Measurements from ENCODE around the gene IGFALS.

IGFALS gene

GRCh38 chr16:1754204-1754603 lies 39.3 kb downstream of the IGFALS start:
- H3K27me3 Mint-ChIP-seq, result no peaks in the 10 kb centered on the region
- H3K27ac Mint-ChIP-seq, result peak overlapping the region in 1 of 2 donors; percentile 89
- DNase-seq (no peak), ATAC-seq (no peak)
- no peak overlapping the region for H3K4me3 Mint-ChIP-seq
- peaks cover 16% of the 10 kb centered on the region for H3K4me1 Mint-ChIP-seq
- H3K9me3 Mint-ChIP-seq, result no peaks in the 10 kb centered on the region

GRCh38 chr16:1752853-1753252 lies 40.7 kb downstream of the IGFALS start:
- no peak overlapping the region for H3K4me3 Mint-ChIP-seq
- ATAC-seq, result no peak
- peaks cover 14% of the 10 kb centered on the region for H3K4me1 Mint-ChIP-seq
- H3K27me3 Mint-ChIP-seq, result no peaks in the 10 kb centered on the region
- DNase-seq, result no peak
- no peaks in the 10 kb centered on the region for H3K9me3 Mint-ChIP-seq
- no peak overlapping the region for H3K27ac Mint-ChIP-seq

GRCh38 chr16:1751946-1752345 lies 41.6 kb downstream of the IGFALS start:
- no peak for DNase-seq
- H3K27ac Mint-ChIP-seq, result peak overlapping the region in 1 of 2 donors; percentile 27
- ATAC-seq, result no peak

GRCh38 chr16:1749152-1750117 lies 44.1 kb downstream of the IGFALS start:
- Mint-ChIP-seq H3K9me3 (no peaks in the 10 kb centered on the region), H3K27me3 (no peaks in the 10 kb centered on the region), H3K27ac (no peak overlapping the region), H3K4me3 (no peak overlapping the region), H3K4me1 (no peaks in the 10 kb centered on the region)
- ATAC-seq, result no peak
- DNase-seq, result no peak

More at GRCh38 chr16:1751946-1752345, 41.6 kb downstream of the IGFALS start:
- H3K9me3 Mint-ChIP-seq, result no peaks in the 10 kb centered on the region
- no peak overlapping the region for H3K4me3 Mint-ChIP-seq
- H3K4me1 Mint-ChIP-seq, result peaks cover 5% of the 10 kb centered on the region
- H3K27me3 Mint-ChIP-seq, result no peaks in the 10 kb centered on the region

GRCh38 chr16:1747934-1748333 lies 45.6 kb downstream of the IGFALS start:
- Mint-ChIP-seq H3K4me3 (no peak overlapping the region), H3K4me1 (no peaks in the 10 kb centered on the region), H3K27me3 (no peaks in the 10 kb centered on the region), H3K9me3 (no peaks in the 10 kb centered on the region), H3K27ac (no peak overlapping the region)
- ATAC-seq, result no peak
- no peak for DNase-seq

- H3K4me1 Mint-ChIP-seq, result no peaks in the 10 kb centered on the region
- H3K27me3 Mint-ChIP-seq, result no peaks in the 10 kb centered on the region
- DNase-seq (no peak), ATAC-seq (no peak)
- H3K9me3 Mint-ChIP-seq, result no peaks in the 10 kb centered on the region
- H3K27ac Mint-ChIP-seq, result no peak overlapping the region
- no peak overlapping the region for H3K4me3 Mint-ChIP-seq
Measured at GRCh38 chr16:1746693-1747195, 46.8 kb downstream of the IGFALS start.

GRCh38 chr16:1745900-1746692 lies 47.4 kb downstream of the IGFALS start:
- Mint-ChIP-seq H3K27ac (no peak overlapping the region), H3K27me3 (no peaks in the 10 kb centered on the region), H3K4me3 (no peak overlapping the region), H3K4me1 (no peaks in the 10 kb centered on the region), H3K9me3 (no peaks in the 10 kb centered on the region)
- ATAC-seq (no peak), DNase-seq (no peak)

- H3K27me3 Mint-ChIP-seq, result no peaks in the 10 kb centered on the region
- H3K4me1 Mint-ChIP-seq, result no peaks in the 10 kb centered on the region
- no peak for ATAC-seq
- no peak for DNase-seq
- H3K27ac Mint-ChIP-seq, result peak overlapping the region in 1 of 2 donors; percentile 57
- H3K9me3 Mint-ChIP-seq, result no peaks in the 10 kb centered on the region
- no peak overlapping the region for H3K4me3 Mint-ChIP-seq
Measured at GRCh38 chr16:1745181-1745899, 48.2 kb downstream of the IGFALS start.

- H3K27ac Mint-ChIP-seq, result no peak overlapping the region
- no peaks in the 10 kb centered on the region for H3K4me1 Mint-ChIP-seq
- H3K4me3 Mint-ChIP-seq, result no peak overlapping the region
- no peaks in the 10 kb centered on the region for H3K9me3 Mint-ChIP-seq
- no peaks in the 10 kb centered on the region for H3K27me3 Mint-ChIP-seq
- DNase-seq (no peak), ATAC-seq (no peak)
Measured at GRCh38 chr16:1744338-1744840, 49.1 kb downstream of the IGFALS start.

GRCh38 chr16:1743376-1744337 lies 49.8 kb downstream of the IGFALS start:
- no peaks in the 10 kb centered on the region for H3K4me1 Mint-ChIP-seq
- H3K27me3 Mint-ChIP-seq, result no peaks in the 10 kb centered on the region
- no peak for DNase-seq
- no peak overlapping the region for H3K4me3 Mint-ChIP-seq
- no peak overlapping the region for H3K27ac Mint-ChIP-seq
- ATAC-seq, result no peak
- no peaks in the 10 kb centered on the region for H3K9me3 Mint-ChIP-seq

GRCh38 chr16:1741553-1742165 lies 51.8 kb downstream of the IGFALS start:
- no peaks in the 10 kb centered on the region for H3K9me3 Mint-ChIP-seq
- H3K27ac Mint-ChIP-seq, result no peak overlapping the region
- no peaks in the 10 kb centered on the region for H3K27me3 Mint-ChIP-seq
- no peak overlapping the region for H3K4me3 Mint-ChIP-seq
- no peaks in the 10 kb centered on the region for H3K4me1 Mint-ChIP-seq
- ATAC-seq (no peak), DNase-seq (no peak)

GRCh38 chr16:1740781-1741490 lies 52.6 kb downstream of the IGFALS start:
- no peaks in the 10 kb centered on the region for H3K27me3 Mint-ChIP-seq
- peak overlapping the region in 1 of 2 donors; percentile 68 for H3K27ac Mint-ChIP-seq
- no peak for DNase-seq
- H3K9me3 Mint-ChIP-seq, result no peaks in the 10 kb centered on the region
- no peak for ATAC-seq
- H3K4me3 Mint-ChIP-seq, result no peak overlapping the region
- no peaks in the 10 kb centered on the region for H3K4me1 Mint-ChIP-seq
